GM21723 (cell line): ENCODE results near the gene LRRC26.

Source experiments
- ATAC-seq: cut with Tn5 transposase; IDR thresholded peaks from one replicate; pipeline ENCODE4 v1.9.1; 2021; ENCODE audit warnings: mild to moderate bottlenecking, moderate library complexity; ENCODE audit not compliant: unreplicated experiment

The LRRC26 gene

GRCh38 chr9:137199411-137200121 is 29.7 kb upstream of the LRRC26 start:
- no peak for ATAC-seq

DNA sequence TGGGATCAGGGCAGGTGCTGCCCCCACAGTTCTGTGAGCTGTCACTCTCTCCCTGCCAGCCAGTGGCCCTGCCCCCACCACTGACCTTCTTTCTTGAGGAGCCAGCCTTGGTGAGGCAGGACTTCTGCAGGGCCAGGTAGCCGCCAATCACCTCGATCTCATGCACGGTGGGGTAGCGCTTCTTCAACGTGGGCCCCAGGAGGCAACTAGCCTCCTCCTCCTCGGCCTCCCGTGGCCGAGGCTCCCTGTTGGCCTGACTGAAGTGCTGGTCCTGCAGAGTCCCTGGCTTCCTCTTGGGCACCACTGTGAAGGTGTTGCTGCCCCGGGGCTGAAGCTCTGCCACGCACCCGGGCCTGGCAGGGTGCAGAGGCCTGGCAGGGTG is 29.0 kb upstream of the LRRC26 start:
- ATAC-seq = no peak

DNA sequence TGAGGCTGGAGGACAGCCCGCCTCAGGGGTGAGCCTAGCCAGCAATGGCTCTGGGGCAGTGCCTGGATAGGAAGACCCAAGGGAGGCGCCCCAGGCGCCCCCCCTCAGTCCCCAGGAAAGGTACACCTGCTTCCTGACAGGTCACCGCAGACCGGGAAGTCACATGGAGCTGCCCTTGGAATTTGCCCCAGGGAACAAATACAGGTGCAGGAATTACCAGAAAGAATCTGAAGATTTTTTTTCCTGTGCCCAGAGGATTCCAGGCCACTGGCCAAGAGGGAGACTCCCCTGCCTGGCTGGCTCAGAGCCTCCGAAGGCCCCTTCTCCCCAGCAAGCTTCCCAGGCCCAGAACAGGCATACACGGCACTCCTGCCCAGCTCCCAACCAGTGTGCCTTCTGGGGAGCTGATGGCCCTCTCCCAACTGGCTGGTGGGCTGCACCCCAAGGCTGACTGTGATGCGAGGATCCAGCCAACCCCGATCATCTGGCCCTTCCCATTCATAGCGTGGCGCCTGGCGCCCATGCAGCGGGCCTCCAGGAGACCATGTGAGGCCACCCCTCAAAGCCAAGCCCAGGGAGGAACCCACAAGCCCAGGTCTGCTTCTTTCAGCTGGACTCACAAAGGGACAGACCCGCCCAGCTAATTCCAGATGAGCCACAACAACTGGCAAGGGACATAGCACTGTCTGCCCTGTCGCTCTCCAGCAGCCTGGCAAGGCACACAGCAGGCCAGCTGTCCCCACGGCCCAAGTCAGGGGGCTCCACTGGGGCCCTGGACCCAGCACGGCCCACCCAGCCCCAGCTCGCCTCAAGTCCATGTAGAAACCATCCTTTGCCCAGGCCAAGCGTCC is 28.4 kb upstream of the LRRC26 start:
- no peak for ATAC-seq

- no peak for ATAC-seq
These were observed 25.8 kb upstream of the LRRC26 start for GRCh38 chr9:137195525-137196220.

GRCh38 chr9:137194909-137195308 is 25.1 kb upstream of the LRRC26 start:
- no peak for ATAC-seq

GRCh38 chr9:137194388-137194787 is 24.5 kb upstream of the LRRC26 start:
- ATAC-seq = no peak

- no peak for ATAC-seq
These were observed 23.9 kb upstream of the LRRC26 start for GRCh38 chr9:137193771-137194170.

GRCh38 chr9:137192859-137193258 is 23.0 kb upstream of the LRRC26 start:
- ATAC-seq = no peak

GRCh38 chr9:137192448-137192780 is 22.6 kb upstream of the LRRC26 start:
- no peak for ATAC-seq

GRCh38 chr9:137191691-137192447 is 22.0 kb upstream of the LRRC26 start:
- ATAC-seq = no peak

GRCh38 chr9:137191245-137191644 is 21.4 kb upstream of the LRRC26 start:
- no peak for ATAC-seq

- no peak for ATAC-seq
These were observed 20.5 kb upstream of the LRRC26 start for GRCh38 chr9:137190315-137190856.

DNA sequence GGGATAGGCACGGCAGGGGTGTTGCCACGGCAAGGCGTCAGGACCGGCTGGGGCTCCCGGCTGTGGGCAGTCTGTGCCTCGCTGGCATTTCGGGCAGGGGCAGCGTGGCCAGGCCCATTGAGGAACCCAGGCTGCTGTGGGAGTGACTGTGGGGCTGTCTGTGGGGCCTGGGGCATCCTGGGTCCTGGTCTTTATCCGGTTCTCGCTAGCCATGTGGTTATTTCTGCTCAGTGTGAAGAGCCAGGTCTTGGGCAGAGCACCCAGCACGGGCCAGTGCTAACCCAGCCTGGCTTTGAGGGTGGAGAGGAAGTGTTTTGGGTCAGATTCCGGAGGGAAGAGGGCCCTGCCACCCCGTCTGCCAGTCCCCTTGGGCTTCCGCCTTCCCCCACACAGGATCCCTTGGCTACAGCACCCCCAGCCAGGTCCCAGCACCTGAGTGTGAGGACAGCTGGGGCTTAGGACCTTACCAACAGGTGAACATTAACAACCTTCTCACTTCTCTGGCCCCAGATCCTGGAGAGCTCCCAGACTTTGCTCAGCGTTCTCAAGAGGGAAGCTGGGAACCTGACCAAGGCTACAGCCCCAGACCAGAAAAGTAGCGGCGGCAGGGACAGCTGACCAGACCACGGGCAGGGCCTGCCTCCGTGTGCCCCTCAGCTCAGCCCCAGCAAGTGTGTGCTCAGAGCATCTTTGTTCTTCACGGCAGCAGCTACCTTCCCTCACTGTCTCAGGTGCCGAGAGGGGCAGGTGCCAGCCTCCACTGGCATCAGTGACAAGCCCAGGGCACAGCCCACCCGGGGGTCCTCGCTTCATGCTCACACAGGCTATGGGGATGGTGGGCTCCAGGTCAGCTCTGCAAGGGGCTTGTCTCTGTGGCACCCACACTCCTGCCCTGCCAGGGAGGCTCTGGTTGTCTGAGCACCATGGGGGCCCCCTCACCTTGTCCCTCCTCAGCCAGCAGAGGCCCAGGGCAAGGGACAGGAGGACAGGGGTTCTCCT is 19.7 kb upstream of the LRRC26 start:
- ATAC-seq = no peak

DNA sequence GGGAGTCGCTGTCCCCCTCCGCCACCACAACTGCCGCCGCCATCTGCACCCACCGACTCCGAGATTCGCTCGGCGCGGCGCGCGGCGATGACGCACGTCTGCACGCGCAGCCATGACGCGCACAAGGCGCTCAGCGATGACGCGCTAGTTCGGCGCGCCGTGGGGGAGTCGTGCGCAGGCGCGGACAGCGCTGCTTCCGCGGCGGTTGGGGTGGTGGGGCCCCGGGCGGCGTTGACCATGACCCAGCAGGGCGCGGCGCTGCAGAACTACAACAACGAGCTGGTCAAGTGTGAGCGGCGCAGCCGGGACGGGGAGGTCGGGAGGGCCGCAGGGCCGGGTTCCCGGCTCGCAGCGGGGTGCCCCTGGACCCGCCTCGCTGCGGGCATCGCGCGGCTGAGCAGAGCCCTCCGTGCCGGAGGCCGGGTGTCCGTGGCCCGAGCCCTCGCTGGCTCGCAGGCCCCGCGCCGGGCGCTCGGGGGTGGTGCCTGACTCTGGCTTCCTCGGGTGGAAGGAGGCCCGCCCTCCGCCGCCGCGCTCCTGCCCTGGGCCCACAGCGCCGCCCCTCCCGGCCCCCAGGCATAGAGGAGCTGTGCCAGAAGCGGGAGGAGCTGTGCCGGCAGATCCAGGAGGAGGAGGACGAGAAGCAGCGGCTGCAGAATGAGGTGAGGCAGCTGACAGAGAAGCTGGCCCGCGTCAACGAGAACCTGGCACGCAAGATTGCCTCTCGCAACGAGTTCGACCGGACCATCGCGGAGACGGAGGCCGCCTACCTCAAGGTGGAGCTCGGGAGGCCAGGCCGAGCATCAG is 18.8 kb upstream of the LRRC26 start, which contains the start of the genes ANAPC2 and SSNA1:
ANAPC2 (minus strand) TSS at position 71 of the 807 bp plus-strand sequence; CDS start at position 43, 28 bp downstream.
SSNA1 (plus strand) TSS at position 187 of the 807 bp plus-strand sequence; CDS start at position 238, 51 bp downstream.
- ATAC-seq = peak; percentile 72

GRCh38 chr9:137188086-137188489 is 18.2 kb upstream of the LRRC26 start:
- no peak for ATAC-seq

- no peak for ATAC-seq
These were observed 17.5 kb upstream of the LRRC26 start for GRCh38 chr9:137187386-137187785.

DNA sequence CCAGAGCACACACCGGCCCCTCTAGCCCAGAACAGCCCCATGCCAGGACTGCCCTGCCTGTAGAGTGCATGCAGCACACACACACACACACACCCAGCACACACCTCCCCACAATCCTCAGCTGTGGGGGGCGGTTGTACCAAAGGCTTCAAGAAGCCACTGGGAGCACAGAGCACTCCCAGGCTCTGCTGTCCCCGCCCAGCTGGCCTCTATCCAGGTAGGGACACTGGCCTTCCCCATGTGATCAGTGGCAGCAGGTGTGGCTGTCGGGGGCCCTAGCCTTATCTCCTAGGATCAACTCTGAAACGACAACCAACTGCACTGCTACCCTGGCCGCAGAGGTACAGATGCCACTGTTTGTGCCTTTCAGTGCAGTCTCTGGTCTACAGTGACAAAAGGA is 16.5 kb upstream of the LRRC26 start:
- no peak for ATAC-seq

DNA sequence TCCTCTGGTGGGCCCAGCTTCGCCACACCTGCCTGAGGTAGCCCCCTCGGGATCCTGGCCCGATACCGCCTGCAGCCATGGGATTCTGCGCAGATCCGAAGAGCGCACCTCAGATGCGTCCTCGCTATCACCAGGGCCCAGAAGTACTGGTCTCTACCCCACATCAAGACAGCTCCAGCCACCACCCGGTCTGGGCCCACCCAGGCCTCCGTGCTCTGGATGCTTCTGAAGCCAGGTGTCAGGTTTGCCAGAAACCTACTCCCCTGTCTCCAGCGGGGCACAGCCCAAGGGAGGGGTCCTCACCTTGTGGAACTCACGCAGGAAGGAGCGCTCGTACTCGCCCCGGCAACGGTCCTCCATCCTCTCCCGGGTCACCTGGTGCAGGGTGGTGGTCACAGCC is 16.1 kb upstream of the LRRC26 start:
- no peak for ATAC-seq
